A172 (cell line): ENCODE data around the gene PHACTR2. TPM values are rescaled to one million over a fixed set of nuclear protein-coding genes. Genes with fewer than 3 reads are reported as not detected.
"Not testable (repeated sequence)": the region's sequence is repeated elsewhere in the genome, so short reads cannot be mapped to it uniquely, and the experiment has no call there.

ENCODE experiments used
- DNase-seq: peaks from one replicate; pipeline ENCODE4 v3.0.0-alpha.2; 2015; ENCODE audit warnings: low spot score
- total RNA-seq: library from RNA; depleted of rRNA; stranded (reverse); fragments of >200 nt; shearing (Covaris generic); gene quantifications from 2 replicates; pipeline ENCODE4 v1.2.3, GENCODE V29; 2014

Gene PHACTR2
- total RNA-seq, 1 experiment from 2014 or later: 21.3 TPM

- DNase-seq: no peak
Observed at GRCh38 chr6:143698759-143699429, 21.1 kb downstream of the PHACTR2 start.

GRCh38 chr6:143699430-143699825 is 21.7 kb downstream of the PHACTR2 start:
- no peak for DNase-seq

GRCh38 chr6:143700684-143701348 is 23.1 kb downstream of the PHACTR2 start:
- DNase-seq: no peak

- DNase-seq: no peak
Observed at GRCh38 chr6:143701349-143702234, 23.8 kb downstream of the PHACTR2 start.

GRCh38 chr6:143705569-143705968 is 27.8 kb downstream of the PHACTR2 start:
- no peak for DNase-seq

- no peak for DNase-seq
Observed at GRCh38 chr6:143707697-143708096, 29.9 kb downstream of the PHACTR2 start.

GRCh38 chr6:143708889-143709288 is 31.1 kb downstream of the PHACTR2 start:
- no peak for DNase-seq

GRCh38 chr6:143711714-143712113 is 33.9 kb downstream of the PHACTR2 start:
- DNase-seq: no peak

- no peak for DNase-seq
Observed at GRCh38 chr6:143718472-143718871, 40.7 kb downstream of the PHACTR2 start.

- no peak for DNase-seq
Observed at GRCh38 chr6:143721642-143722041, 43.9 kb downstream of the PHACTR2 start.

- no peak for DNase-seq
Observed at GRCh38 chr6:143724876-143725275, 47.1 kb downstream of the PHACTR2 start.

GRCh38 chr6:143726015-143726647 is 48.4 kb downstream of the PHACTR2 start:
- no peak for DNase-seq

GRCh38 chr6:143727035-143727434 is 49.3 kb downstream of the PHACTR2 start:
- no peak for DNase-seq

GRCh38 chr6:143731789-143732188 is 54.0 kb downstream of the PHACTR2 start:
- no peak for DNase-seq

GRCh38 chr6:143732536-143732935 is 54.8 kb downstream of the PHACTR2 start:
- no peak for DNase-seq

GRCh38 chr6:143733510-143733909 is 55.7 kb downstream of the PHACTR2 start:
- DNase-seq: no peak

GRCh38 chr6:143734641-143735063 is 56.9 kb downstream of the PHACTR2 start:
- no peak for DNase-seq

GRCh38 chr6:143738072-143738690 is 60.4 kb downstream of the PHACTR2 start:
- DNase-seq: not testable (repeated sequence)

- DNase-seq: no peak
Observed at GRCh38 chr6:143739341-143739851, 61.6 kb downstream of the PHACTR2 start.

- no peak for DNase-seq
Observed at GRCh38 chr6:143740213-143740612, 62.4 kb downstream of the PHACTR2 start.

GRCh38 chr6:143741480-143741879 is 63.7 kb downstream of the PHACTR2 start:
- DNase-seq: no peak
